IPS-NIHi7 (cell line): Measurements from ENCODE around the gene ASAP2.

Source experiments
- DNase-seq: peaks from one replicate; pipeline ENCODE4 v3.0.0; 2012; ENCODE audit warnings: mixed read lengths; ENCODE audit errors: extremely low spot score

Gene ASAP2

GRCh38 chr2:9319338-9319715 is 112.7 kb downstream of the ASAP2 start:
- DNase-seq = no peak

DNA sequence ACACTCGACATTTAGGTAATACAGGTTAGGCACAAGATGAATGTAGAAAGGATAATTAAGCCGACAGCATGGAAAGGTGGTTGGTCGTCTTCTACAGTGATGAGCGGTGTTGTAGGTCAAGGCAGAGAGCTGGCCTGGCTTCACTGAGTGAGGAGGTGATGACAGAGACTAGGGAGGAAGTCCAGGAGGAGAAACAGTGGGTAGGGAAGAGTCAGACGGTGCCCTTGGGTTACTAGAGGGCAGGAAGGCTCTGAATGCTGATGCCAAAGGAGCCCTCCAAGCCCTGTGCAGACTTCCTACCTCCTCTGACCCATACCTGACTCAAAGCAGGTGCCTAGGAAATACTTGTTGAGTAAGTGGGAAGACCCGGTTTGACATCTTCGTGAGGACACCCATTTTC is 116.0 kb downstream of the ASAP2 start:
- DNase-seq = no peak

DNA sequence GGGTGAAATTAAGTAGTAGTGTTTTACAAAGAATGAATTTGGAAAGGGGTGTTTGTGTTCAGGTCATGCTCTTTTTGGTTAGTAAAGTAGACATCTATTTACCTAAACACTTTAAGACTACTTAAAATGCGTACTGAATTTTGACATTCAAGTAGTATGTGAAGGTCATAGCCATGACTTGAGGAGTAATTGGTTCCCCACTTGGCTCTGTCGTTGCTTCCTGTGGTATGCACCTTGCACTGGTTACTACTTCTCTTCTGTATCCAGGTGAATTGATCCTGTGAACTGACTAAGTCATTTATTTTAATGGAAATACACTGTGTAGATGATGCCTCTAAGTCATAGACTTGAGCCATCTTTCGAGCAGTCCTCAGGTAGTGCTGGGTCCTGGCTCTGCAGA is 118.8 kb downstream of the ASAP2 start:
- DNase-seq = no peak

GRCh38 chr2:9326975-9327374 is 120.4 kb downstream of the ASAP2 start:
- peak; percentile 53 for DNase-seq

DNA sequence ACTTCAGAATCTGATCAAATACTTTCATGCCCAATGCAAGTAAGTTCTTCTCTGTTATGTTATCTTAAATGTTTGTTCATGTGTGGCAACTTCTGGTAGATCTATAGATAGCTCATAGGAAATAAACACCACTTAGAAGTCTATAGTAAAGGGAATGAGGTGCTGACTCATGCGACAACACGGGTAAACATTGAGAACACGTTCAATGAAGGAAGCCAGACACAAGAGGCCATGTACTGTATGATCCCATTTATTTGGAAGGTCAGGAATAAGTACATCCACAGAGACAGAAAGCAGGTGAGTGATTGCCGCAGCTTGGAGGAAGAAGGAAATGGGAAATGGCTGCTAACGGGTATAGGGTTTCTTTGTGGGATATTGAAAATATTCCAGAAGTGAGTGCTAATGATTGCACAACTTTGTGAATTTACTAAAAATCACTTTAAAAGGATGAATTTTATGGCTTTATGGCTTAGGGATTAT is 121.3 kb downstream of the ASAP2 start:
- DNase-seq = no peak

DNA sequence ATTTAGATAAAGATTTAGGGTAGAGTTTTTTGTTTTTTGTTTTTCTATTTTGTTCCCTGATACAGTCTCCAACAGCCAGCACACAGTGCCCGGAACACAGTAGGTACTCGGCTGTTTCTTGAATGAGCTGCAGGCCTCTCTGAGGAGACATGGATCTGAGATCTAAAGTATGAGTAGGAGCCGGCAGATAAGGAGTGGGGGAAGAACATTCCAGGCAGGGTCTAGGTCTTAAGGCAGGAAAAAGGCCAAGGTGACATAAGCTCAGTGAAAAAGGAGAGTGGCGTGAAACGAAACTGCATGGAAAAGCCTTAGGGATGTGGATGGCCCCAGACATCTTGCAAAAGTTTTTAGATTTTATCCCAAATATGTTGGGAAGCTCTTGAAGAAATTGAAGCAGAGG is 122.3 kb downstream of the ASAP2 start:
- no peak for DNase-seq

DNA sequence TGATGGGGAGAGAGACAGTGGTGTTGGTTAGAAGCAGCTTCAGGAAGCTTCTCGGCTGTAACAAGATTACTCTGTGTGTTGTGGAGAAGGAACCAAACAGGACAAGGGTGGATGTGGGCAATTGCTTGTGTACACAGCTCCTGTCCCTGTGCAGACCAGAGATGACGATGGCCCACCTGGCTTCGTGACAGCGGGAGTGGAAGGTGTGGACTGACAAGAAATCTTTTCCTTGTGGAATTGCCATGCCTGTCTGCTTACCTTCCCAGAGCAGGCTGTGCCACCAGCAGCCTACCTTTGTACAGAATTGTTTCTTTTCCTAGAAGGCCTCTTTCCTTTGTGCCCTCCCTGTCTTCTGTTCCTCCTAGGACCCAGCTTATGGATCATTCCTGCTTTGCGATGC is 122.9 kb downstream of the ASAP2 start:
- DNase-seq = no peak

- DNase-seq = no peak
Measured at GRCh38 chr2:9330612-9331270, 124.1 kb downstream of the ASAP2 start.

GRCh38 chr2:9331704-9332103 is 125.1 kb downstream of the ASAP2 start:
- peak; percentile 41 for DNase-seq

DNA sequence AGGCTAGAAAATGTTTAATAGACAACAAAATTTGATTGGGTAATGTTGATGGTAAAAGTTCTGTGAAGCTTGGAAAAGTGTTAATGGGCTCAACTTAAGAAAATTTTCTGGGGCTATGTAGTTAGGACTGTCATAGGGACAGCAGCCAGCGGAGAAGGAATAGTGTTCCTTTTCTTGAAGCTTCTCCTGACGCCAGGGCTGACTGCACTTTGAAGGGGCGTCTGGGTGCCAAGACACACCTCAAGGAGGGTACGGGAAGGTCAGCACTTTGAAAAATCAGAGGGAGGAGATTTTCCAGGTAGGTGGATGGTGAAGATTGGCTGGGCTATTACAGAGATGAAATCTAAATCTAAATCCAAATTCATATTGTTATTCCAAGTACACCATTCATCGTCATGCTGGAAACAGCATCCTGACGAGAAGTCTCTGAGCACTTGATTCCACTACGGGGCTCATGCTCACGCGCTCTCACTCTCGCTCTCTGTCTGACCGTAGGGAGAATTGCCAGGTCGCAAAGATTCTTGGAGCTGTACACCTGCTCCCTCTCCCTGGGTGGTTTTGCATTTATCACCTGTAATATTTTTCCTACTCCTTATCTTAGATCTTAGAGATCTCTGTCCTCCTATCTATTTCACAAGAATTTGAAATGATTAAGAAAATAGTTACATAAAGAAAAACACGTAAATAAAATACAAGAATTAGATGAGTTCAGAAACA is 125.7 kb downstream of the ASAP2 start:
- DNase-seq = no peak

DNA sequence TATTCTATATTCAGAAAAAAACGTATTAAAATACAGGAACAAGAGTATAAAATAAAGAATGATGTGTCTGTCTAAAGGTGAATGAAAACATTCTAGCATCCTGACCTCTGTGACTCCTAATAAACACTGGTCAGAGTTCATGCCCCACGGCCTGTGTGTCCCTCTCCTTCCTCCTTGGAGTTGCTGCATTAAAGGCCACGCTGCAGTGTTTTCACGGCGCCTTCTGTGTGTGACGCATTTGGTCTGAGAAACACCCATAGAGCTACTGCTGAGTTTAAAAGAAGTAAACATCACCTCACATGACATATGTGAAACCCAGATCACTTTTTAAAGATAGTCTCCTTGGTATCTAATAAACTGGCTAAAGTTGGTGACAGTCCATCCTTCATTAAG is 126.2 kb downstream of the ASAP2 start:
- DNase-seq = no peak

DNA sequence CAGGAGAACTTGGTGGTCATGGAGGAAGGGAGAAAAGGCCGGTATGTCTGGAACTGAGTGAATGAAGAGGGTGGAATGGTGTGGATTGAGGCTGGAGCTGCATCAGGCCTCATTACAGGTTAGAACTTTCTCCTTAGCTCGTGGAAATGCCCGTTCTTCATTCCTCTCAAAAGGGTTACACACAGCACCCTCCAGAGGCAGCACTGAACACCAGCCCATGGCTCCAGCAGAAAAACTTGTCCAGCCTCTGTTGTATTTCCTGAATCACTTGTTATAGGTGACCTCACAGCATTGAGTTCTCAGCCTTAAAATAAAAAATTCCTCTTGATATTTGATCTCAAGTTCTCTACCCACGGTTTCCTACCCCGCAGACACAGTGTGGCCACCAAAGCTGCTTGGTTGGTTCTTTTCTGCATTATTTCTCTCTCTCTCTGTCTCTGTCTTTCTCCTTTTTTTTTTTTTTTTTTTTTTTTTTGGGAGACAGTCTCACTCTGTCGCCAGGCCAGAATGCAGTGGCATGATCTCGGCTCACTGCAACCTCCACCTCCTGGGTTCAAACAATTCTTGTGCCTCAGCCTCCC is 127.1 kb downstream of the ASAP2 start:
- peak; percentile 63 for DNase-seq

DNA sequence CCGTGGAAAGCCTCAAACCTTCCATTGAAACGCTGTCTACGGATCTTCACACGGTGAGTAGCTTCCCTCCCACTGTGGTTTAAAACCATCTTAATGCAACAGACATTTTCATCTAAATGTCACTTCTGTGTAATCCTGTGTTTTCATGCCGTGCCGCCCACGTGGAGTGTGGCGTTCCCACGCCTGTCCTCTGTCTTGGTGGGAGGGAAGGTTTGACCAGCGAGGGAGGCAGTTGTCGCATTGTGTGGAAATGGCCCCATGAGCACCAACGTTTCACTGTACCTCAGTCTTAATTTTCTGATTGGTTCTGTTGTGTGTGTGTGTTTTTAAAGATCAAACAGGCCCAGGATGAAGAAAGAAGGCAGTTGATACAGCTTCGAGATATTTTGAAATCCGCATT is 128.1 kb downstream of the ASAP2 start:
- DNase-seq = no peak

- no peak for DNase-seq
Measured at GRCh38 chr2:9335322-9335832, 128.8 kb downstream of the ASAP2 start.

DNA sequence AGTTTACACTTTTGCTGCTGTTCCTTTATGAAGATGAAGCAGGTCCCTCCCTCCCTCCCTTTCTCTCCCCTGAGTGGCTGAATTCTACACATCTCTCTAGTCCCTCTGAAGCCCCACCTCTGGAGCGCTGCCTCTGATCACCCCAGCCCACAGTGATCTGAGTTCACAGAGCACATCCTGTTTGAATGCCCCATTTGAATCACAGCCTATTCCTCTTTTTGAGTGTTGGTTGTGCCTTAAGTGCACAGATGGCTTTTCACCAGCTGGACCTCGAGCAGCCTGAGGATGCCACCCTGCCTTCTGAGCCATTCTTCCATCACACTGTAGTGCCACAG is 129.6 kb downstream of the ASAP2 start:
- DNase-seq = no peak

DNA sequence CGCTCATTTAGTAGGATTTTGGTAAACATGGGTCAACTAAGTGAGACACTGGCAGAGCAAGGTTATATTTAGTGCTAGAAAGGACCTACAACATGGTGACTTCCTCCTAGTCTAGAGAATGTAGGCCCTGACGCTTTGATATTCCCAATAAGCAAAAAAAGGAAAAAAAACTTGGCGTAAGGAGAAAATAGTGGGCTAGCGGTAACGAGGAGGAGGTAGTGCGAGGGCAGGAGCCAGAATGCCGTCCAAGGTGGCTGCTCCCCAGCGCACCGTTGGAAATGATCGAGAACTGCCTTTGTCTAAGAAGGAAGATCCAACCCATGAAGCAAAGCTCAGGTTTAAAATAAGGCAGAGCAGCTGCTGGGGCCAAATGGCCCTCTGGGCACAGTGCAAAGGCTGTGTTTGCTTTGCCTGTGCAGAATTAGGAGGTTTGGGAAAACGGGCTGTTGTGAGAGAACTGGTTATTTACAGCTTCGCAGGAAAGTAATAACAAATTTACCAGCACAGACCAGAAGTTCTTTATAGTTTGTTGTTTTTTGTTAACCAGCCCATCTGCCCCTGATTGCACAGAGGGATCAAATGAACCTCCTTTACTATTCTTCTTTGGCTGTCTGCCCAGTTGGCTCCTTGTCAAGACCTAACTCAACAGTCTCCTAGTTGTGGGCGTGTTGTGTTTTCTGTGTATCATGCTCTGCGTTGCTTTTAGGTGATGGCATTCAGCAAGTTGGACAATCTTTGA is 130.1 kb downstream of the ASAP2 start:
- no peak for DNase-seq

GRCh38 chr2:9337901-9338300 is 131.3 kb downstream of the ASAP2 start:
- DNase-seq = no peak

DNA sequence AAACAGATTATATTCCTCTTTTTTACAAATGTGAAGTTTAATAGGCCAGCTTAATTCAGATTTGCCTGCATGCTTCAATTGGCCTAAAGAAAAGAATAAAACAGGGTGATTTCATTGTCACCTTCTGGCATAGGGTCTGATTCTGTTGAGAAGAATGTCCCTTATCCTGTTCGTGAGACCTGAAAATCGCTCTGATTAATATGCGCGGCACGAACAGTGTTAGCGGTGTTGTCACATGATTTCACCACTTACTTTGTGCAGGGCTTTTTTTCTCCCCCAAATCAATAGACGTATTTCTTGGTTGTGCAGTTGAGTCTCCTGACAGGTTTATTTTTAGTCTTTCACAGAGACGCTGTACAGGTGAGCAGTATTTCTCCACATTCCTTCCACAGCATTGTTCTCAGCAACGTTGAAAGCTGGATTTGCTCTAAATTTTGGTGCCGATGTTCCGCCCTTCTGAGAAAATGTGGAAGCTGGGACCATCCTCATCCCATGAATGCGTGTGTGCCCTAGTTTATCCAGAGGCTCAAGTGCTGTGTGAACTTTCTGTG is 134.8 kb downstream of the ASAP2 start:
- no peak for DNase-seq

DNA sequence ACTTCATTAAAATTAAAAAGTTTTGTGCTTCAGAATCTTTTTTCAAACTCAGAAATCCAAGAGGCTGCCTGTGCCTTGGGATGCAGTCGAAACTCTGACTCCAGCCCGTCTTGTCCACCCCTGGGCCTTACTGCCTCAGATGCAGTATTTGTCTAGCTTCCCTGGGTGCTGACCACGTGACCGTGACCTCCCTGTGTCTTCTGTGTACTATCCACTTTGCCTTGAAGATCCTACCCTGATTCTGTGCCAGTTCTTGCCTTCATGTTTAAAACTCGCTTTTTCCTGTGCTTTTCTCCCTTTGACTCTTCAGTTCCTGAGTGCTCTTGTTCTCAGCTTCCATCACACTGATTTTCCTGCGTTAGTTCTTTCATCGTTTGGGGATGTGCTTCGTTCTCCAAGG is 136.0 kb downstream of the ASAP2 start:
- DNase-seq = no peak

DNA sequence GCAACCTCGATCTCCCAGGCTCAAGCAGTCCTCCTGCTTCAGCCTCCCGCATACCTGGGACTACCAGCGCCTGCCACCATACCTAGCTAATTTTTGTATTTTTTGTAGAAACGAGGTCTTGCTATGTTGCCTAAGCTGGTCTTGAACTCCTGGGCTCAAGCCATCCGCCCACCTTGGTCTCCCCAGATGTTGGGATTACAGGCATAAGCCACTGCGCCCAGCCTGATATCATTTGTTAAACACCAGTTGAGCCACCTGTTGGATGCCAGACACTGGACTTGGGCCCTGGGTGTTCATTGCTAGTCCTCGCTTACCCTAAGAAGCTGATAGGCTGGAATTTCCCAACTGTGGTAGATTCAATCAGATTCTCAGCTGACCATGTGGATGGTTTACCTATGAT is 136.9 kb downstream of the ASAP2 start:
- DNase-seq = no peak

DNA sequence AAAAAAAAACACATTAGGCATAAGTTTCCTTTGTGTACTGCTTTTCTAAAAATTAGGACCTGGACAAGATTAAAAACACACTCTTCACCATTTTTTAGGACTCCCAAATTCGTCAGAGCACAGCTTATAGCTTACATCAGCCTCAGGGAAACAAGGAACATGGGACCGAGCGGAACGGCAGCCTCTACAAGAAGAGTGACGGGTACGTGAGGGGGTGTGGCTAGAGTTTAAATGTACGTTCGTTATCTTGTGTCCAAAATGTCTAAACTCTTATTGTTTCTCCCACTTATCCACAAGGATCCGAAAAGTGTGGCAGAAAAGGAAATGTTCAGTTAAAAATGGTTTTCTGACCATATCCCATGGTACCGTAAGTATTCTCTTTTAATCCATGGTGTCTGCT is 137.8 kb downstream of the ASAP2 start:
- no peak for DNase-seq

DNA sequence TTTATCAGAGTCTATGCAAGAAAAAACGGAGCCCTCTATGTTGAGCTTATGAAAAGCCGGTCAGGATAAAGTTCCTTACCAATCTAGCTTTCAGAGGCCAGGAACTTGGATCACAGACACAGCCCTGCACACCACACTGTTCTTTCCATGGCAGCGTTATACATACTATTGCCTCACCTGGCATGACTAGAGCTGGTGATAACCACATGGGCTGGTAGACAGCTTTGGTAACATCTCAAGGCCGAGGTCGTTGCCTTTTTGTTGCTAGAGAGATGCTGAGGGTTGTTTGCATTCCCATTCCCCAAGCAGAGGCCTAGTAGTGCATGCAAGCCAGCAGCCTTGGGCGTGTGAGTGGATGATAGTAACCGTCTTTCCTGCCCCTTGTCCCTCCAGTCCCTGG is 138.7 kb downstream of the ASAP2 start:
- DNase-seq = no peak
